ENCODE data around the gene JRKL.
"Not testable (repeated sequence)": the region's sequence is repeated elsewhere in the genome, so short reads cannot be mapped to it uniquely, and the experiment has no call there.

Gene JRKL

DNA sequence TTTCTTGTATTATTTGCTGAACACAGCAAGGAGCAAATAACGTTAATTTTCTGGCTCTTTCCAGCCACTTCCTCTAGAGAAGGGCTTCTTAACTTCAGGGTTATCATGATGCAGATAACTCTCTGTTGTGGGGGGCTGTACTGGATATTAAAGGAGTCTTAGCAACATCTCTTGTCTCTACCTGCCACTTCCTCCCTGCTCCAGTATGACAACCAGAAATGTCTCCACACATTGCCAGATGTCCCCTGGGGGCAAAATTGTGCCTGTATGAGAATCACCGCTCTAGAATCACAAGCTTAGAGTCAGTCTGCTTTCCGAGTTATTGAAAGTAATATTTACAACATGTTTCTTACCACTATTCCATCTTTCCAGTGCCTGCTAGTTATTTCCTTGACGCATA lies 6.8 kb downstream of the JRKL start:
- DNase-seq: no peak

DNA sequence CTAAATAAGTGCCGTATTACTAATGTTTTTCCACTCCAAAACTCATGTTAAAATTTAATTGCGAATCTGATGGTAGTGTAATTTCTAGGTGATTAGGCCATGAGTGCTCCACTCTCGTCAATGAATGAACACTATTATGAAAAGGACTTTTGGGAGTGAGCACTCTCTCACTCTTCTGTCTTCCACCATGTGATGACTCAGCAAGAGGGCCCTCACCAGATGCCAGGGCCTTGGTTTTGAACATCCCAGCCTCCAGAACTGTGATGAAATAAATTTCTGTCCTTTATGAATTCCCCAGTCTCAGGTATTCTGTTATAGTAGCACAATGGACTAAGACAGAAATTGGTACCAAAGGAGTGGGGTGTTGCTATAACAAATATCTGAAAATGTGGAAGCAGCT lies 8.1 kb downstream of the JRKL start:
- no peak for DNase-seq

DNA sequence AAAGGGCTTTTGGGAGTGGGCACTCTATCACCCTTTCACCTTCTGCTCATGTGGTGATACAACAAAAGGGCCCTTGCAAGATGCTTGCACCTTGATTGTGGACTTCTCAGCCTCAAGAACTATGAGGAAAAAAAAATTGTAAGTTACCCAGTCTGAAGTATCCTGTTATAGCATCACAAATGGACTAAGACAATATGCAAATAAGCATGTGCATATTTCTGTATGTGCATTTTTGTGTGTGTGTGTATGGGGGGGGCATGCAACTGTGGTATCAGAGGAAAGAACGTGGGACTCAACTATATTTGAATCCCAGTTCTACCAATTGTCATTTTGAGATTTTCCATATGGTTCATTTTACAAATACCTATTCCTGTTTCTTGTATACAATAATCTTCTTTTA lies 10.9 kb downstream of the JRKL start:
- DNase-seq: no peak

DNA sequence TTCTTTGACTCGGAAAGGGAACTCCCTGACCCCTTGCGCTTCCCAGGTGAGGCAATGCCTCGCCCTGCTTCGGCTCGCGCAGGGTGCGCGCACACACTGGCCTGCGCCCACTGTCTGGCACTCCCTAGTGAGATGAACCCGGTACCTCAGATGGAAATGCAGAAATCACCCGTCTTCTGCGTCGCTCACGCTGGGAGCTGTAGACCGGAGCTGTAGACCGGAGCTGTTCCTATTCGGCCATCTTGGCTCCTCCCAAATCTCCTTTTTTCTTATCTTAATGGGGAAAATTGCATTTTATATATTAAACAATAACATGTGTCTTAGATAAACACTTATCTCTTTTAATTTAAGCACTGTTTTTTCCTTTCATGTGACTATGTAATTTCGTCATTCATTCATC lies 21.6 kb downstream of the JRKL start:
- not testable (repeated sequence) for DNase-seq

DNA sequence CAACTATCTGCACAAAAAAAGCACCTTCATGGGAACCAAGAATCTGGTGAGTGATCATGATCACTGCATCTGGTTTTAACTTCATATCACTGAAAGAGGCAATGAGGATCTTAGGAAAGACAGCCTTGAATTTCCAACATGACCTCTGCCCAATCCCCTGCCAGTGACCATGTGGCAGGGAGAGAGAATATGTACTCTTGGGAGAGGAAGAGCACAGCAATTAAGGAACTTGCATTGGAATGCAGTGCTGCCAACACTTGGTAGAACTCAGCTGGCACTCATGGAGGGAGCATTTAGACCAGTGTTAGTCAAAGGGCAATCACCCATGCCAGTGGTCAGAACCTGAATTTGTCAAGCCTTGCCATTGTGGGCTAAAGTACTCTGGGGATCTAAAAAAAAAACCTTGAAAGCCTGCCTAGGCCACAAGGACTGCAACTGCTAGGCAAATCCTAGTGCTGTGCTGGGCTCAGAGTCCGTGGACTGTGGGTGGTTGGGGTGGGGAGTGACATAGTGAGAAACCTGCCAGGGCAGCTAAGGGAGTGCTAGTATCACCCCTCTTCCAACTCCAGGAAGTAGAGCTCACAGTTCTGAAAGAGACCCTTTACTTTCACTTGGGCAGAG lies 23.1 kb downstream of the JRKL start:
- no peak for DNase-seq

DNA sequence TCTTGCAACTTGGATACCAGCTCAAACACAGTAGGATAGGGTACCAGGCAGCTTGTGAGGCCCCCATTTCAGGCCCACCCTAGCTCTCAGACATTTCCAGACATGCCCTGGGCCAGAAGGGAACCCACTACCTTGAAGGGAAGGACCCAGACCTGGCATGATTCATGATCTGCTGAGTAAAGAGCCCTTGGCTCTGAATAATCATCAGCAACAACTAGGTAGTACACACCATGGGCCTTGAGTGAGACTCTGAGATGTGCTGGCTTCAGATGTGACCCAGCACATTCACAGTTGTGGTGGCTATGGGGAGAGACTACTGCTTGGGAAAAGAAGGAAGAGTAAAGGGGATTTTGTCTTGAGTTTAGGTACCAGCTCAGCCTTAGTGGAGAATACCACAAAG lies 23.6 kb downstream of the JRKL start:
- no peak for DNase-seq

DNA sequence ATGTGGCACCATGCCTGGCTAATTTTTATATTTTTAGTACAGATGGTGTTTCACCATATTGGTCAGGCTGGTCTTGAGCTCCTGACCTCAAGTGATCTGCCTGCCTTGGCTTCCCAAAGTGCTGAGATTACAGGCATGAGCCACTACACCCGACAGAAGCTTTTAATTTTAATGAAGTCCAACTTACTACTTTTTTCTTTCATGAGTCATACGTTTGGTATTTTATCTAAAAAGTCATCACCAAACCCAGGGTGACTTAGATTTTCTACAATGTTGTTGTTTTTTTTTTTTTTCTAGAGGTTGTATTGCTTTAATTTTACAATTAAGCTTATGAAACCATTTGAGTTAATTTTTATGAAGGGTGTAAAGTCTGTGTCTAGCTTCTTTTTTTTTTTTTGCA lies 34.9 kb downstream of the JRKL start:
- no peak for DNase-seq

GRCh38 chr11:96430668-96431067 lies 40.9 kb downstream of the JRKL start:
- DNase-seq: no peak

GRCh38 chr11:96432654-96433053 lies 42.8 kb downstream of the JRKL start:
- not testable (repeated sequence) for DNase-seq
